SK-N-SH (cell line): ENCODE data around the gene ZNRF4.

Source experiments
- JUND ChIP-seq: IDR thresholded peaks from 2 replicates; pipeline ENCODE4 v1.4.0; 2012
- YY1 ChIP-seq: IDR thresholded peaks from 2 replicates; pipeline ENCODE4 v1.4.0; 2012; ENCODE audit warnings: low read depth, mild to moderate bottlenecking

DNA sequence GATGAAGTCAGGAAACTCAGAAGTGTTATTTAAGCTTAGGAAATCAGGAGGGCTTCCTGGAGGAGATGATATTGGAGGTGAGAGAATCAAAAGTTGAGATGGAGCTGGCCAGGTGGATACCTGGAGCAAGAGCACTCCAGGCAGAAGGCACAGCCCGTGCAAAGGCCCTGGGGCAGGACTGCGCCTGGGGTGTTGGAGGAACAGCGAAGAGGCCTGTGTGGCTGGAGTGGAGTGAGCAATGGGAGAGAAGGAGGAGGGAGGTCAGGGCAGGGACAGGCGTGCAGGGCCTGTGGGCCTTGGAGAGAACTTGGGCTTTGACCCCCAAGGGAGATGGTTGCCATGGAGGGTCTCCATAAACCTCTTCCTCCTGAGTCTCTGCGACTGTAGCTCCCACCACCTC is 42.1 kb downstream of the ZNRF4 start:
- TF ChIP-seq JUND (no peak), YY1 (no peak)
